CD4-positive, alpha-beta T cell (primary cell): ENCODE results near the gene KRT3. TPM values are rescaled to one million over a fixed set of nuclear protein-coding genes. Genes with fewer than 3 reads are reported as not detected.

Experiments used
- ATAC-seq: fragments of 200-7000 bp; cut with Tn5 transposase; one replicate; pipeline ENCODE4 v1.10.0; 2022; ENCODE audit warnings: mild to moderate bottlenecking; ENCODE audit not compliant: poor library complexity
- CTCF ChIA-PET: fragments of 350-600 bp; sonication (Branson Sonifier 250); formaldehyde crosslinking; loops from one replicate; lab custom pipeline; 2021; ENCODE audit warnings: antibody characterized with exemption, inconsistent platforms; lab: Charles Lee
- POLR2A ChIA-PET: fragments of 350-600 bp; sonication (Branson Sonifier 250); formaldehyde crosslinking; loops from one replicate; lab custom pipeline; 2021; ENCODE audit warnings: antibody characterized with exemption, inconsistent platforms; lab: Charles Lee
- DNase-seq, 14 experiments: peaks; one replicate each; pipeline ENCODE4 v3.0.0-alpha.2; 2013 to 2020; ENCODE audit warnings: mixed read lengths in 2 of 14
- H3K27ac ChIP-seq, 2 donors: one replicate each; pipeline versions ENCODE4 v1.5.1 to v1.7.0; 2013; ENCODE audit warnings: low read length in 2 of 2, low read depth in 1 of 2, mild to moderate bottlenecking in 1 of 2
- H3K27me3 ChIP-seq, 2 experiments: 1 replicate in 1 of 2; 2 replicates in 1 of 2; pipeline versions ENCODE4 v1.6.1 to v1.7.0; 2013; ENCODE audit warnings: low read length in 2 of 2, control low read depth in 1 of 2, mild to moderate bottlenecking in 1 of 2, moderate library complexity in 1 of 2; ENCODE audit not compliant: insufficient read depth in 2 of 2, control insufficient read depth in 1 of 2
- H3K36me3 ChIP-seq: one replicate; pipeline ENCODE4 v1.6.1; 2013; ENCODE audit warnings: low read length, control low read depth; ENCODE audit not compliant: insufficient read depth
- H3K4me1 ChIP-seq: one replicate; pipeline ENCODE4 v1.6.1; 2013; ENCODE audit warnings: low read length, control low read depth; ENCODE audit not compliant: insufficient read depth
- H3K4me3 ChIP-seq: one replicate; pipeline ENCODE4 v1.5.1; 2013; ENCODE audit warnings: mild to moderate bottlenecking, low read length, moderate library complexity
- H3K9me3 ChIP-seq, 2 experiments: 1 replicate in 1 of 2; 2 replicates in 1 of 2; pipeline versions ENCODE4 v1.6.1 to v1.7.0; 2013; ENCODE audit warnings: low read length in 2 of 2, mild to moderate bottlenecking in 2 of 2, control low read depth in 1 of 2, moderate library complexity in 1 of 2; ENCODE audit not compliant: control insufficient read depth in 1 of 2, insufficient read depth in 1 of 2
- H3K27ac Mint-ChIP-seq: one replicate; pipeline ENCODE4 v1.8.0; 2020; ENCODE audit warnings: mixed read lengths
- H3K27me3 Mint-ChIP-seq: one replicate; pipeline ENCODE4 v1.8.0; 2021; ENCODE audit warnings: mixed read lengths
- H3K36me3 Mint-ChIP-seq: one replicate; pipeline ENCODE4 v1.8.0; 2021; ENCODE audit warnings: low read depth, mixed read lengths
- H3K4me1 Mint-ChIP-seq: one replicate; pipeline ENCODE4 v1.8.0; 2021; ENCODE audit warnings: low read depth, mixed read lengths
- H3K4me3 Mint-ChIP-seq: one replicate; pipeline ENCODE4 v1.8.0; 2020; ENCODE audit warnings: mild to moderate bottlenecking, mixed read lengths
- H3K9me3 Mint-ChIP-seq: one replicate; pipeline ENCODE4 v1.8.0; 2020; ENCODE audit warnings: mixed read lengths
- CTCF ChIP-seq: fragments of 200-600 bp; IDR thresholded peaks from one replicate; pipeline ENCODE4 v1.8.0; 2022; ENCODE audit warnings: antibody characterized with exemption, mild to moderate bottlenecking
- intact Hi-C, 2 experiments: fragments of 100-400 bp; cut with DNase I in 1 of 2; cut with micrococcal nuclease in 1 of 2; formaldehyde crosslinking; loops; one replicate each; pipeline versions ENCODE4 v1.15.1 to v1.9.0; 2023 to 2025; cut with DNase I, micrococcal nuclease
- total RNA-seq, 174 experiments: library from RNA in 2 of 174; stranded (reverse) in 2 of 174; gene quantifications; one replicate each; pipeline ENCODE4 v1.2.3 and lab custom pipeline; 2021 to 2026

KRT3 gene
- total RNA-seq, 2 experiments from 2014 or later, result not detected

GRCh38 chr12:52741375-52742195 is 54.3 kb downstream of the KRT3 start:
- Mint-ChIP-seq H3K27ac (no peak overlapping the region), H3K27me3 (peaks cover 17% of the 10 kb centered on the region), H3K4me1 (peaks cover 5% of the 10 kb centered on the region), H3K4me3 (no peak overlapping the region), H3K9me3 (no peaks in the 10 kb centered on the region), H3K36me3 (no peaks in the 10 kb centered on the region)
- POLR2A ChIA-PET, result no interaction called here
- CTCF ChIA-PET, result no interaction called here
- H3K27ac ChIP-seq, result no peak overlapping the region
- H3K9me3 ChIP-seq, result peaks cover 0 to 12% of the 10 kb centered on the region in 2 experiments
- H3K27me3 ChIP-seq, result peaks cover 4 to 5% of the 10 kb centered on the region in 2 experiments
- no peaks in the 10 kb centered on the region for H3K4me1 ChIP-seq
- intact Hi-C loops, result loop anchor here in 1 of 2 experiments (5.0 kb wide), 2 partner anchors 49 to 129 kb away; no protein-coding TSS in a partner anchor
- no peak overlapping the region for H3K4me3 ChIP-seq
- DNase-seq (peak; percentile 39 to 78 (median 58)), ATAC-seq (peak; percentile 51)
- no peak for TF ChIP-seq CTCF
- H3K36me3 ChIP-seq, result no peaks in the 10 kb centered on the region

- ChIA-PET POLR2A (no interaction called here), CTCF (no interaction called here)
- Mint-ChIP-seq H3K27ac (no peak overlapping the region), H3K36me3 (no peaks in the 10 kb centered on the region), H3K27me3 (peaks cover 17% of the 10 kb centered on the region), H3K9me3 (no peaks in the 10 kb centered on the region), H3K4me3 (no peak overlapping the region), H3K4me1 (peaks cover 5% of the 10 kb centered on the region)
- H3K36me3 ChIP-seq, result no peaks in the 10 kb centered on the region
- DNase-seq (no peak), ATAC-seq (no peak)
- H3K9me3 ChIP-seq, result peaks cover 0 to 12% of the 10 kb centered on the region in 2 experiments
- peaks cover 5 to 6% of the 10 kb centered on the region in 2 experiments for H3K27me3 ChIP-seq
- TF ChIP-seq CTCF, result no peak
- H3K4me3 ChIP-seq, result no peak overlapping the region
- H3K4me1 ChIP-seq, result no peaks in the 10 kb centered on the region
- intact Hi-C loops, result loop anchor here in 1 of 2 experiments (5.0 kb wide), 2 partner anchors 48 to 128 kb away; no protein-coding TSS in a partner anchor
- H3K27ac ChIP-seq, result no peak overlapping the region
Observed at GRCh38 chr12:52740584-52740983, 55.3 kb downstream of the KRT3 start.

- Histone ChIP-seq H3K27me3 (peaks cover 5% of the 10 kb centered on the region in 2 experiments), H3K4me1 (no peaks in the 10 kb centered on the region), H3K27ac (no peak overlapping the region), H3K9me3 (peaks cover 0 to 12% of the 10 kb centered on the region in 2 experiments), H3K4me3 (no peak overlapping the region), H3K36me3 (no peaks in the 10 kb centered on the region)
- Mint-ChIP-seq H3K27ac (no peak overlapping the region), H3K9me3 (no peaks in the 10 kb centered on the region), H3K4me3 (no peak overlapping the region), H3K4me1 (peaks cover 5% of the 10 kb centered on the region), H3K36me3 (no peaks in the 10 kb centered on the region), H3K27me3 (peaks cover 22% of the 10 kb centered on the region)
- DNase-seq, result no peak
- ATAC-seq, result no peak
- CTCF ChIA-PET, result no interaction called here
- TF ChIP-seq CTCF, result no peak
- POLR2A ChIA-PET, result no interaction called here
- intact Hi-C loops, result loop anchor here in 1 of 2 experiments (5.0 kb wide), 2 partner anchors 48 to 128 kb away; no protein-coding TSS in a partner anchor
Observed at GRCh38 chr12:52739963-52740362, 56.0 kb downstream of the KRT3 start.

Other genes with a start within 250 kb of the KRT3 start
- gene KRT71, start 243.0 kb downstream of the KRT3 start, total RNA-seq, result not detected
- gene KRT74, start 222.3 kb downstream of the KRT3 start, total RNA-seq, result under 1 TPM; 0.30 to 0.34 TPM
- 10 to 100 TPM; 82.2 to 83.4 TPM for gene KRT72, start 194.7 kb downstream of the KRT3 start, total RNA-seq
- 10 to 100 TPM; 67.2 to 69.7 TPM for gene KRT73, start 177.6 kb downstream of the KRT3 start, total RNA-seq
- gene KRT2, start 143.9 kb downstream of the KRT3 start, total RNA-seq, result 1 to 10 TPM; 1.7 to 2.1 TPM
- gene KRT1, start 115.7 kb downstream of the KRT3 start, total RNA-seq, result 1 to 10 TPM; 3.9 to 4.0 TPM
- under 1 TPM; 0.11 to 0.20 TPM for gene KRT77, start 92.6 kb downstream of the KRT3 start, total RNA-seq
- gene KRT76, start 18.8 kb downstream of the KRT3 start, total RNA-seq, result not detected
- gene KRT4, start 18.0 kb upstream of the KRT3 start, total RNA-seq, result not detected
- gene KRT79, start 38.2 kb upstream of the KRT3 start, total RNA-seq, result not detected
- not detected for gene KRT78, start 52.9 kb upstream of the KRT3 start, total RNA-seq
- gene KRT8, start 109.0 kb upstream of the KRT3 start, total RNA-seq, result under 1 TPM; 0.63 to 0.89 TPM
- 1 to 10 TPM; 7.2 to 9.2 TPM for gene KRT18, start 153.0 kb upstream of the KRT3 start, total RNA-seq
- 100 to 1,000 TPM; 794 to 806 TPM for gene EIF4B, start 210.3 kb upstream of the KRT3 start, total RNA-seq